Right lobe of liver (tissue), 6 donors: ENCODE results near the gene NOS1AP. TPM values are rescaled to one million over a fixed set of nuclear protein-coding genes. Genes with fewer than 3 reads are reported as not detected.

Experiments used
- ATAC-seq, 4 donors: fragments of 200-7000 bp; cut with Tn5 transposase; one replicate each; pipeline ENCODE4 v1.9.1; 2020; ENCODE audit warnings: mild to moderate bottlenecking in 4 of 4, moderate library complexity in 4 of 4
- DNase-seq, 3 donors: peaks; one replicate each; pipeline ENCODE4 v3.0.0-alpha.2; 2020
- H3K27ac ChIP-seq, 3 donors: fragments of 200-600 bp; one replicate each; pipeline ENCODE4 v1.8.0; 2022
- H3K27me3 ChIP-seq, 2 donors: fragments of 200-600 bp; one replicate each; pipeline ENCODE4 v1.8.0; 2022
- H3K36me3 ChIP-seq, 4 donors: fragments of 200-600 bp; sonication (generic) in 1 of 4; one replicate each; pipeline versions ENCODE4 v1.5.1 to v1.8.0; 2017 to 2022; ENCODE audit warnings: control low read depth in 1 of 4
- H3K4me1 ChIP-seq, 4 donors: fragments of 200-600 bp; sonication (generic) in 1 of 4; one replicate each; pipeline versions ENCODE4 v1.5.1 to v1.8.0; 2017 to 2022; ENCODE audit warnings: control low read depth in 1 of 4
- H3K4me3 ChIP-seq, 3 donors: fragments of 200-600 bp; one replicate each; pipeline ENCODE4 v1.8.0; 2022
- H3K9me3 ChIP-seq, 4 donors: fragments of 200-600 bp; sonication (generic) in 1 of 4; one replicate each; pipeline versions ENCODE4 v1.5.1 to v1.8.0; 2017 to 2022; ENCODE audit warnings: control low read depth in 1 of 4
- POLR2A ChIP-seq: fragments of 450-650 bp; IDR thresholded peaks from one replicate; pipeline ENCODE4 v1.6.1; 2017; ENCODE audit warnings: antibody characterized with exemption, mild to moderate bottlenecking
- WGBS: methylation state at CpG from one replicate; pipeline ENCODE4 v1.1.6; 2018; ENCODE audit warnings: low coverage, low lambda C conversion rate; ENCODE audit not compliant: insufficient coverage; ENCODE audit errors: missing lambda C conversion rate; 5-methylcytosine and 5-hydroxymethylcytosine counted together
- intact Hi-C, 2 donors: fragments of 100-400 bp; cut with DNase I; formaldehyde crosslinking; loops; one replicate each; pipeline versions ENCODE4 v1.11.2 to v1.14.1; 2022
- total RNA-seq, 6 experiments: library from RNA; depleted of rRNA in 2 of 6; stranded (reverse); fragments of >200 nt in 2 of 6; fragmentation: NEBNext Ultra II Directional in 3 of 6; extraction: Animal tissue kit (Norgen Biotek cat#: 25700) in 3 of 6; gene quantifications; one replicate each; pipeline versions ENCODE4 v1.1.0 to v1.2.4, GENCODE V29; 2016 to 2023
- TF ChIP-seq, protein P1 (sequence below), 4 donors: fragments of 200-600 bp in 3 of 4; fragments of 450-650 bp in 1 of 4; IDR thresholded peaks; one replicate each; pipeline versions ENCODE4 v1.5.1 to v1.8.0; 2016 to 2022; ENCODE audit warnings: antibody characterized with exemption in 4 of 4, mild to moderate bottlenecking in 2 of 4
- donor health status: DM: no; HTN: yes; CAD: no.
- donor health status: DM: no; HTN: no; CAD: no.
- donor health status: DM: no; HTN: no; CAD: no.
- donor health status: DM: no; HTN: yes; CAD: no.
- donor health status: DM: no; HTN: yes; CAD: no.

Gene NOS1AP
- total RNA-seq, 6 experiments from 2014 or later = 4.7 to 24.8 (median 11.6) TPM

DNA sequence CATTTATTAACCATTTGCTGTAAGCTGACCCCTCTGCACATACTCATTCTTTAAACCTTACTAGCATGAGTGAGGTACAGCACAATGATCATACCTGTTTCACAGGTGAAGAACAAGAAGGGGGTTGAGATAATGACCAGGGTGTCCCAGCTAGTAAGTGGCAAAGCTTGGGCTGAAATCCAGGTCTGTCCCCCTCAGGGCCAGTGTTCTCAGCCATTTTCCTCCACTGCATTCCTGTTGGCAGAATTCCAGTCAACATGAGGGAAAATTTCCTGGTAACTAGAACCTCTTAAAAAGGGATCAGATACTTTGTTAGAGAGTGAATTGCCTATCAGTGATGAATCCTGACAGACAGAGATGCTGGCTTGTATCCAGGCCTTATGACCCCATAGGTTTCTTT lies 259.0 kb downstream of the NOS1AP start:
- no peaks in the 10 kb centered on the region for H3K27me3 ChIP-seq
- intact Hi-C loops = no loop called here
- H3K36me3 ChIP-seq = peaks cover 0 to 7% (median 0%) of the 10 kb centered on the region in 4 donors
- no peak for DNase-seq
- no peak for TF ChIP-seq POLR2A
- TF ChIP-seq, protein P1, sequence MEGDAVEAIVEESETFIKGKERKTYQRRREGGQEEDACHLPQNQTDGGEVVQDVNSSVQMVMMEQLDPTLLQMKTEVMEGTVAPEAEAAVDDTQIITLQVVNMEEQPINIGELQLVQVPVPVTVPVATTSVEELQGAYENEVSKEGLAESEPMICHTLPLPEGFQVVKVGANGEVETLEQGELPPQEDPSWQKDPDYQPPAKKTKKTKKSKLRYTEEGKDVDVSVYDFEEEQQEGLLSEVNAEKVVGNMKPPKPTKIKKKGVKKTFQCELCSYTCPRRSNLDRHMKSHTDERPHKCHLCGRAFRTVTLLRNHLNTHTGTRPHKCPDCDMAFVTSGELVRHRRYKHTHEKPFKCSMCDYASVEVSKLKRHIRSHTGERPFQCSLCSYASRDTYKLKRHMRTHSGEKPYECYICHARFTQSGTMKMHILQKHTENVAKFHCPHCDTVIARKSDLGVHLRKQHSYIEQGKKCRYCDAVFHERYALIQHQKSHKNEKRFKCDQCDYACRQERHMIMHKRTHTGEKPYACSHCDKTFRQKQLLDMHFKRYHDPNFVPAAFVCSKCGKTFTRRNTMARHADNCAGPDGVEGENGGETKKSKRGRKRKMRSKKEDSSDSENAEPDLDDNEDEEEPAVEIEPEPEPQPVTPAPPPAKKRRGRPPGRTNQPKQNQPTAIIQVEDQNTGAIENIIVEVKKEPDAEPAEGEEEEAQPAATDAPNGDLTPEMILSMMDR (IDR thresholded peaks at IDR 0.05) = no peak
- no peak for ATAC-seq
- no peaks in the 10 kb centered on the region for H3K9me3 ChIP-seq
- H3K4me1 ChIP-seq = no peaks in the 10 kb centered on the region
- no peak overlapping the region for H3K4me3 ChIP-seq
- H3K27ac ChIP-seq = no peak overlapping the region

DNA sequence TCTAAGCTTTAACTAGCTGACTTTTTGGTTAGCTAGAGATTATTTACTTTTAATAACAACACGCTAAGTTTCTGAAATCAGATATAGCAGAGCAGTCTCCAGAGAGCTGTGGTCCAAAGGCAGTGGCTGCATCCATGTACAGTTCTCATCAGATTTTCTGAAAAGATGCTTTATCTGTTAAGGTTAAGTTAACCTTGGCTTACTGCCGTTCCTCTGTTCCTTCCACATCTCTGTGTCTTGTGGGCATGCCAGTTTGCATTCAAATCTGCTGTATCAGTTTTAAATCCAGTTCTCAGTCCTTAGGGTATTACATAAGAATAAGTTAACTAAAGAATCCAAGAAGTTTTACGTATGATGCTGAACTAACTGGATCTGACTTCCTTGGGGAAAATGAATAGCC lies 260.3 kb downstream of the NOS1AP start:
- intact Hi-C loops = no loop called here
- no peak for ATAC-seq

DNA sequence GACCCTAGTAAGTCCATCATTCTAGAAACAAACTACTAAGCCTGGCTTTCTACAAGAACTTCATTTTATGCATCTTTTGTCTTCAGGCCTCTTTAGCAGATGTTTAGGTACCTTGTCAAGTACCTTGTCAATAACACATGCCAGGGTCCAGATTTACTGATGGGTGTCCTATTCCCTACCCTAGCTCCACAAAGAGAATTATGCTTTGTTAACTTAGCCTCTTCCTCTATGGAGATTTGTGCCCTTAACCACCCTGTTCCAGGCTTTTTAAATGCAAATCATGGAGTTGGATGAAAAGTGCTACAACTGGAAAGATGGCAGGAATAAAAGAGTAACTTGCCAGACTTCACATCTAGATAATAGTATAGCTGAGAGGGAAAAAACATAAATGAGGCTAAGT lies 264.5 kb downstream of the NOS1AP start:
- intact Hi-C loops = no loop called here
- TF ChIP-seq POLR2A = no peak
- TF ChIP-seq, protein P1 (IDR thresholded peaks at IDR 0.05) = no peak
- ATAC-seq (no peak), DNase-seq (no peak)
- H3K4me1 ChIP-seq = no peaks in the 10 kb centered on the region
- H3K9me3 ChIP-seq = no peaks in the 10 kb centered on the region
- H3K4me3 ChIP-seq = no peak overlapping the region
- H3K27me3 ChIP-seq = no peaks in the 10 kb centered on the region
- H3K36me3 ChIP-seq = peaks cover 0 to 17% (median 0%) of the 10 kb centered on the region in 4 donors
- H3K27ac ChIP-seq = no peak overlapping the region

More for the DNA sequence above, 260.3 kb downstream of the NOS1AP start:
- no peaks in the 10 kb centered on the region for H3K9me3 ChIP-seq
- H3K27me3 ChIP-seq = no peaks in the 10 kb centered on the region
- H3K4me3 ChIP-seq = no peak overlapping the region
- no peaks in the 10 kb centered on the region for H3K4me1 ChIP-seq
- H3K27ac ChIP-seq = no peak overlapping the region
- 91% methylated on average over 3 of the region's 3 CpGs for WGBS
- peaks cover 0 to 14% (median 0%) of the 10 kb centered on the region in 4 donors for H3K36me3 ChIP-seq
- TF ChIP-seq POLR2A = no peak
- TF ChIP-seq, protein P1 (IDR thresholded peaks at IDR 0.05) = no peak
- DNase-seq = no peak

DNA sequence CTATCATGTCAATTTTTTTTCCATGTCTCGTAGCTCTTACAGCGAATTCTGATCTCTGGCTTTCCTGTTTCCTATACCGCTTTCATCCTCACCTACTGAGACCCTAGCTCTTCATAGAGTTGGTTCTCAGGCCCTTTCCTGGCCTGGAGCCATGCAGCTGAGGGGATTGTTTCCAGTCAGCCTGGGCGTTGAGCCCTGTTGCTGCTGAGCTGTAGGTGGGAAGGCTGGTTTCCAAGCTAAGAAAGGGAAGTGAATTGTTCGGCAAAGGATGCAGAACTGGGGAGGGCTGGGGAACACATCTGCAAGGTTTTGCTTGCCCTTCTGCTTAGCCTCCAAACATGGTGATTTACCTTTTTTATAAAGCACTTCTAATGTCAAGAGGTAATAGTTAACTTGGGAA lies 265.6 kb downstream of the NOS1AP start:
- DNase-seq (no peak), ATAC-seq (no peak)
- no peaks in the 10 kb centered on the region for H3K4me1 ChIP-seq
- TF ChIP-seq, protein P1 (IDR thresholded peaks at IDR 0.05) = no peak
- no peak for TF ChIP-seq POLR2A
- peaks cover 0 to 17% (median 0%) of the 10 kb centered on the region in 4 donors for H3K36me3 ChIP-seq
- intact Hi-C loops = no loop called here
- H3K9me3 ChIP-seq = no peaks in the 10 kb centered on the region
- no peak overlapping the region for H3K4me3 ChIP-seq
- H3K27me3 ChIP-seq = no peaks in the 10 kb centered on the region
- WGBS = 46% methylated on average over 2 of the region's 5 CpGs
- H3K27ac ChIP-seq = no peak overlapping the region

DNA sequence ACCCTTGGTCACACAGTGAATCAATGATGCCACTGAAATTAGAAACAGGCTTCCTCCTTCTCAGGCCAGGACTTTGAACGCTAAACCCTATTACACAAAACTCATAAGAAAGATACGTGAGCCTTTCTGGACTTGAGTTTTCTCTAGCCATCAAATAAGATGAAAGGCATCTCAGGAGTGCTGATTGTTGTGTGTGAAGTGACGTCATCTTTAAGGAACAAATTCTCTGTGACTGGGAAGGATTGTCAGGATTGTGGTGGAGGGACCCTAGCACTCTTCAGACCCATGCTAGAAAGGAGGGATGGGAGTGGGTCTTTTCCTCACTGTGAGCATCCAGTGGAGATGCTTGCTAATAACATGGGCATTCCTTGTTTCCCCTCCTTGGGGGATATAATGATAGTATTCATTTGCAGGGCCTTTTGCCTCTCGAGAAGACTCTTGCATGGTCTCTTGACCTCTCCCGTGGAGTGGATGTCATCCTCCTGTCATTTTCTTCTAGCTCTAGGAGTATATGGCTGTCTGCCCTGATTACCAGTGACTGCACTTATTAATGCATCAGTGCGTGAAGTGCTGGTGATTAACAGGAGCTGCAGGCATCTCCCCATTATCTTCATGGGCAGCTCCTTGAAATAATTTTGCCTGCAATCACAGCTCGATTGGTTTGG lies 267.3 kb downstream of the NOS1AP start:
- WGBS = 80% methylated on average over 7 of the region's 7 CpGs

More for the DNA sequence above, 267.3 kb downstream of the NOS1AP start:
- Histone ChIP-seq H3K4me3 (no peak overlapping the region), H3K9me3 (no peaks in the 10 kb centered on the region), H3K27ac (no peak overlapping the region), H3K4me1 (no peaks in the 10 kb centered on the region), H3K36me3 (peaks cover 0 to 17% (median 0%) of the 10 kb centered on the region in 4 donors), H3K27me3 (no peaks in the 10 kb centered on the region)
- no peak for ATAC-seq
- TF ChIP-seq POLR2A = no peak
- TF ChIP-seq, protein P1 (IDR thresholded peaks at IDR 0.05) = no peak
- intact Hi-C loops = no loop called here
- no peak for DNase-seq
